GM12878 (cell line): ENCODE data around the gene SLAIN2. TPM values are rescaled to one million over a fixed set of nuclear protein-coding genes. Genes with fewer than 3 reads are reported as not detected.

Experiments
- ATAC-seq: fragments of 200-7000 bp; cut with Tn5 transposase; 3 replicates; pipeline ENCODE4 v1.9.1; 2020; ENCODE audit warnings: mild to moderate bottlenecking, moderate library complexity
- BruUV-seq: library from RNA; stranded (reverse); fragments of 400-500 nt; replicated peaks from 2 replicates; lab custom pipeline; 2021; lab: Mats Ljungman, UMichigan
- CTCF ChIA-PET: fragments of 300-600 bp; sonication (Branson Sonifier 250); formaldehyde crosslinking; extraction: SDS; loops from one replicate; lab custom pipeline; 2021; ENCODE audit warnings: inconsistent platforms; lab: Yijun Ruan, JAX
- POLR2A ChIA-PET: fragments of 350-600 bp; formaldehyde crosslinking; extraction: SDS; loops from one replicate; lab custom pipeline; 2021; ENCODE audit warnings: inconsistent platforms; lab: Charles Lee
- RAD21 ChIA-PET: fragments of 300-600 bp; sonication (Branson Sonifier 250); formaldehyde crosslinking; loops from one replicate; lab custom pipeline; 2023; ENCODE audit warnings: antibody characterized with exemption; ENCODE audit not compliant: unreplicated experiment; lab: Charles Lee
- SMC1A ChIA-PET: fragments of 300-600 bp; sonication (Branson Sonifier 250); formaldehyde crosslinking; loops from one replicate; lab custom pipeline; 2023; ENCODE audit not compliant: unreplicated experiment, uncharacterized antibody; lab: Charles Lee
- DNase-seq: peaks from one replicate; pipeline ENCODE4 v3.0.0-alpha.2; 2011; ENCODE audit warnings: low read depth, low spot score
- FAIRE-seq: peaks from 3 replicates; lab custom pipeline; 2011; peaks lifted over from hg19 to GRCh38; lab: Jason Lieb, UNC
- H2AFZ ChIP-seq: 2 replicates; pipeline ENCODE4 v1.6.0; 2011; ENCODE audit warnings: low read depth, low read length, control low read depth; ENCODE audit not compliant: control insufficient read depth
- H3K27ac ChIP-seq: 2 replicates; pipeline ENCODE4 v1.5.1; 2011; ENCODE audit warnings: control low read depth; ENCODE audit not compliant: control insufficient read depth, insufficient read depth
- H3K27me3 ChIP-seq, 2 experiments: replicated peaks in 1 of 2; 2 replicates each; pipeline versions ENCODE4 v1.6.0 to v1.6.1; 2011; ENCODE audit warnings: low read length in 1 of 2; ENCODE audit not compliant: control insufficient read depth in 2 of 2, insufficient read depth in 2 of 2
- H3K36me3 ChIP-seq, 2 experiments: 2 replicates each; pipeline ENCODE4 v1.5.1; 2011; ENCODE audit warnings: low read length in 1 of 2; ENCODE audit not compliant: control insufficient read depth in 2 of 2, insufficient read depth in 2 of 2
- H3K4me1 ChIP-seq: 2 replicates; pipeline ENCODE4 v1.6.1; 2011; ENCODE audit warnings: mild to moderate bottlenecking, low read length, moderate library complexity, mixed read lengths; ENCODE audit not compliant: control insufficient read depth, insufficient read depth
- H3K4me2 ChIP-seq: 2 replicates; pipeline ENCODE4 v1.6.0; 2011; ENCODE audit warnings: control low read depth; ENCODE audit not compliant: control insufficient read depth, insufficient read depth
- H3K4me3 ChIP-seq: fragments of 200-600 bp; sonication (generic); 2 replicates; pipeline ENCODE4 v1.5.1; 2016
- H3K79me2 ChIP-seq: 2 replicates; pipeline ENCODE4 v1.6.0; 2011; ENCODE audit warnings: low read length; ENCODE audit not compliant: control insufficient read depth, insufficient read depth
- H3K9ac ChIP-seq: 2 replicates; pipeline ENCODE4 v1.8.0; 2011; ENCODE audit warnings: low read length, control low read depth, mixed read lengths; ENCODE audit not compliant: control insufficient read depth, insufficient read depth
- H3K9me3 ChIP-seq: replicated peaks from 3 replicates; pipeline ENCODE4 v1.5.1; 2011; ENCODE audit warnings: mild to moderate bottlenecking, low read length; ENCODE audit not compliant: control insufficient read depth, insufficient read depth
- H4K20me1 ChIP-seq: 2 replicates; pipeline ENCODE4 v1.6.0; 2011; ENCODE audit not compliant: control insufficient read depth, insufficient read depth
- GATAD2B ChIP-seq: fragments of 450-650 bp; conservative IDR thresholded peaks from 2 replicates; pipeline ENCODE4 v1.6.1; 2017; ENCODE audit warnings: low read depth, mild to moderate bottlenecking, moderate library complexity
- KDM1A ChIP-seq: fragments of 200-600 bp; sonication (generic); IDR thresholded peaks from 2 replicates; pipeline ENCODE4 v1.6.1; 2016; ENCODE audit warnings: borderline replicate concordance
- POLR2AphosphoS2 ChIP-seq: IDR thresholded peaks from 2 replicates; pipeline ENCODE4 v1.6.1; 2011; ENCODE audit warnings: low read depth, mild to moderate bottlenecking, low read length, improper control_type of control experiment, moderate library complexity
- RBBP5 ChIP-seq: fragments of 200-600 bp; sonication (generic); conservative IDR thresholded peaks from 2 replicates; pipeline ENCODE4 v1.6.1; 2016
- in situ Hi-C: fragments of 300-500 bp; cut with MboI; formaldehyde crosslinking; loops from 9 replicates; pipeline ENCODE4 v1.14.3; 2018; ENCODE audit warnings: mixed read lengths
- intact Hi-C: fragments of 100-400 bp; cut with micrococcal nuclease; formaldehyde crosslinking; loops from one replicate; pipeline ENCODE4 v1.14.2; 2022; ENCODE audit not compliant: unreplicated experiment
- polyA plus RNA-seq, 11 experiments: library from polyadenylated mRNA; depleted of rRNA in 4 of 11; unstranded in 6 of 11; stranded (reverse) in 5 of 11; fragments of >200 nt; fragmentation: Nextera tagmentation in 4 of 11; fragmentation: Illumina TruSeq in 1 of 11; extraction: Ambion mirVana in 4 of 11; extraction: Trizol in 1 of 11; gene quantifications; 1 replicate in 1 of 11; 2 replicates in 10 of 11; pipeline versions ENCODE4 v1.2.1 to v1.2.3, GENCODE V29; 2011 to 2016; ENCODE audit warnings: inconsistent platforms in 2 of 11, missing spikeins in 2 of 11, low read depth in 1 of 11
- total RNA-seq, 4 experiments: library from RNA; depleted of rRNA in 3 of 4; stranded (reverse); fragments of >200 nt in 3 of 4; fragmentation: Illumina TruSeq in 1 of 4; extraction: Trizol in 1 of 4; gene quantifications; 2 replicates each; pipeline versions ENCODE4 v1.2.1 to v1.2.3, GENCODE V29; 2013 to 2021
- TF ChIP-seq, protein P1 (sequence below): fragments of 450-650 bp; formaldehyde crosslinking; IDR thresholded peaks from 2 replicates; pipeline ENCODE4 v1.4.0; 2020; ENCODE audit warnings: mild to moderate bottlenecking, moderate library complexity

The SLAIN2 gene
- total and polyA plus RNA-seq, 10 of the 15 experiments (the other 5 are each of a cell fraction or from before 2014, with no cell fraction given) = 4.3 to 96.6 (median 25.4) TPM

- Histone ChIP-seq H3K27ac (no peak overlapping the region), H3K27me3 (no peaks in the 10 kb centered on the region), H3K36me3 (no peaks in the 10 kb centered on the region), H3K4me2 (no peak overlapping the region; the same call in 1 of the 2 replicates), H3K4me3 (no peak overlapping the region), H3K9me3 (peaks cover 2% of the 10 kb centered on the region), H3K79me2 (peaks cover 92% of the 10 kb centered on the region), H3K4me1 (no peaks in the 10 kb centered on the region), H2AFZ (no peak overlapping the region), H3K9ac (no peak overlapping the region), H4K20me1 (no peaks in the 10 kb centered on the region)
- TF ChIP-seq RBBP5 = no peak
- TF ChIP-seq, protein P1, sequence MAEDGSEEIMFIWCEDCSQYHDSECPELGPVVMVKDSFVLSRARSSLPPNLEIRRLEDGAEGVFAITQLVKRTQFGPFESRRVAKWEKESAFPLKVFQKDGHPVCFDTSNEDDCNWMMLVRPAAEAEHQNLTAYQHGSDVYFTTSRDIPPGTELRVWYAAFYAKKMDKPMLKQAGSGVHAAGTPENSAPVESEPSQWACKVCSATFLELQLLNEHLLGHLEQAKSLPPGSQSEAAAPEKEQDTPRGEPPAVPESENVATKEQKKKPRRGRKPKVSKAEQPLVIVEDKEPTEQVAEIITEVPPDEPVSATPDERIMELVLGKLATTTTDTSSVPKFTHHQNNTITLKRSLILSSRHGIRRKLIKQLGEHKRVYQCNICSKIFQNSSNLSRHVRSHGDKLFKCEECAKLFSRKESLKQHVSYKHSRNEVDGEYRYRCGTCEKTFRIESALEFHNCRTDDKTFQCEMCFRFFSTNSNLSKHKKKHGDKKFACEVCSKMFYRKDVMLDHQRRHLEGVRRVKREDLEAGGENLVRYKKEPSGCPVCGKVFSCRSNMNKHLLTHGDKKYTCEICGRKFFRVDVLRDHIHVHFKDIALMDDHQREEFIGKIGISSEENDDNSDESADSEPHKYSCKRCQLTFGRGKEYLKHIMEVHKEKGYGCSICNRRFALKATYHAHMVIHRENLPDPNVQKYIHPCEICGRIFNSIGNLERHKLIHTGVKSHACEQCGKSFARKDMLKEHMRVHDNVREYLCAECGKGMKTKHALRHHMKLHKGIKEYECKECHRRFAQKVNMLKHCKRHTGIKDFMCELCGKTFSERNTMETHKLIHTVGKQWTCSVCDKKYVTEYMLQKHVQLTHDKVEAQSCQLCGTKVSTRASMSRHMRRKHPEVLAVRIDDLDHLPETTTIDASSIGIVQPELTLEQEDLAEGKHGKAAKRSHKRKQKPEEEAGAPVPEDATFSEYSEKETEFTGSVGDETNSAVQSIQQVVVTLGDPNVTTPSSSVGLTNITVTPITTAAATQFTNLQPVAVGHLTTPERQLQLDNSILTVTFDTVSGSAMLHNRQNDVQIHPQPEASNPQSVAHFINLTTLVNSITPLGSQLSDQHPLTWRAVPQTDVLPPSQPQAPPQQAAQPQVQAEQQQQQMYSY (CRISPR knock-in tag) = no peak
- no peak for TF ChIP-seq POLR2AphosphoS2
- no peak for TF ChIP-seq KDM1A
- TF ChIP-seq GATAD2B = no peak
- no TSS peak for BruUV-seq
- FAIRE-seq = no peak
- in situ Hi-C loops (no loop called here), intact Hi-C loops (no loop called here)
- POLR2A ChIA-PET = interaction anchor here (0.6 to 0.7 kb wide), 3 partner anchors 38 to 199 kb away, joined by 3 to 5 read pairs (median 4); no protein-coding TSS in a partner anchor
- ATAC-seq = no peak
- SMC1A ChIA-PET = interaction anchor here (0.7 to 5.1 kb wide), 4 partner anchors 14 to 182 kb away, joined by 3 to 26 read pairs (median 4); no protein-coding TSS in a partner anchor
- RAD21 ChIA-PET = interaction anchor here (0.6 to 1.1 kb wide), 2 partner anchors 24 to 43 kb away, joined by 3 read pairs; no protein-coding TSS in a partner anchor
- CTCF ChIA-PET = interaction anchor here (0.6 to 2.3 kb wide), 3 partner anchors 10 to 228 kb away, joined by 3 to 8 read pairs (median 3); no protein-coding TSS in a partner anchor
- DNase-seq = no peak
These were observed 5.3 kb downstream of the SLAIN2 start for GRCh38 chr4:48346594-48346993.
